HG03342 (cell line): ENCODE measurements around the gene KRT222.

Source experiments
- ATAC-seq: cut with Tn5 transposase; IDR thresholded peaks from one replicate; pipeline ENCODE4 v1.9.1; 2021; ENCODE audit warnings: mild to moderate bottlenecking, moderate library complexity; ENCODE audit not compliant: unreplicated experiment

Gene KRT222

GRCh38 chr17:40659911-40660310 is 5.1 kb downstream of the KRT222 start:
- no peak for ATAC-seq

GRCh38 chr17:40658396-40658795 is 6.6 kb downstream of the KRT222 start:
- no peak for ATAC-seq

GRCh38 chr17:40651939-40652338 is 13.0 kb downstream of the KRT222 start:
- ATAC-seq, result no peak

DNA sequence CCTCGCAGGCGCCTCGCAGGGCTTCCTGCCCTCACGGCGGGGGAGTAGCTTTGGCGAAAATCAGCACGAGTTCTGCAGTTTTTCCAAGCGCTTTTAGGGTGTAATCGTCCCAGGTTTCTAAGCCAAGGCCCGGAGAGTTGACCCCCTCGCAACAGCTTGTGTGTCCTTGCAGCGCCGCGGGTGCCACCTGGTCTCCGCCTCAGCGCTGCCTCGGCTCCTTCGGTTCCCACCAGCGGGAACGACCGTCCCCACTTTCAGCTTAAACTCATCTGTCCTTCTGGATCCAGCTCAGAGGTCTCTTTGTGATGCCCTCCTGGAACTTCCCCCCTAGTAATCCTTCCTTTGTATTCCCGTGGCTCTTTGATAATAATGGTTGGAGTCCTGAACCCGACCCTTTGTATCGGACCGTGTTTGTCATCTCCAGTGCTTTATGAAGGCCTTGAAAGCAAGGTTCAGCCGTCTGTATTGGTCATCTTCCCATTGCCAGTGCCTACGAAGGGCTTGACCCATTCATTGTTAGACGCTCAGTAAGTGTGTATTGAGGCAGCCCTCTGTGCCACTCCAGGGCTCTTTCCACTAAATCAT is 16.5 kb downstream of the KRT222 start:
- ATAC-seq, result peak; percentile 10

- ATAC-seq, result peak; percentile 57
These were observed 17.2 kb downstream of the KRT222 start, which contains the start of gene SMARCE1 for GRCh38 chr17:40647624-40648383. SMARCE1 (minus strand) TSS chr17:40647818; CDS start chr17:40645802, 2,016 bp downstream.

- ATAC-seq, result no peak
These were observed 18.0 kb downstream of the KRT222 start for GRCh38 chr17:40646791-40647623.

DNA sequence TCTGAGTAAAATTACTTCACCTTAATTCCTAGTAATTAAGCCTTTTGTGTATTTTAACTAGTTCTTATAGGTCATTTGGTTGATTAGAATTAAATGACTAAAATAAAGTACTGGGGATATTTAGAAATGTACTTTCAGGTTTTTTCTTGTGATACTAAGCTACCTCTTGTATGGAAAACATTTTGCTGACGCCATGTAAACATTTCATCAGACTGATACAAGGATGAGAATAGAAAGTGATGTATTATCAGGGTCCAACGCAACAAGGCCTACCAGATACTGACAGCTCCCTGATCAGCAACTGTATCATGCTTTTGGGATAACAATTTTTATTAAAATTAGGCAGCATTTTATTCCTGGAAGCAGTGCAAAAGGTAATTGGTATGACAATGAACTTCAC is 19.0 kb downstream of the KRT222 start:
- no peak for ATAC-seq

- no peak for ATAC-seq
These were observed 19.7 kb downstream of the KRT222 start for GRCh38 chr17:40645291-40645690.

DNA sequence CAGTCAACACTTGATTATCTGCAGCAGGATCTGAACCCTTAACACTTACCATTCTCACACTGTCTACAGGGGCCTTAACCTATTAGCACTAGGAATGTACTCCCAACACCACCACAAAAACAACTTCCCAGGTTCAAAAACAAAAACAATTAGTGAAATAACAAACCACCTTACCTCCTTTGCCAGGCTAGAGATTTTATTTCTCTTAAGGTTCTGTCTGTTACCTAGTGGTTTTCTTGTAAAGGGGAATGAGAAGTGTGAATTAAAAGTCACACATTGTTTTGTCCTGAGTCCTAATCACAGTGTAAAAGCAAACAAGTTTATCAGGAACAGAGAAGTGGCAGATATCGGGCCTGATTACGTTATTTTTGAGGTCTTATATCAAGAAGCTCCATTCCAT is 27.0 kb downstream of the KRT222 start:
- no peak for ATAC-seq

DNA sequence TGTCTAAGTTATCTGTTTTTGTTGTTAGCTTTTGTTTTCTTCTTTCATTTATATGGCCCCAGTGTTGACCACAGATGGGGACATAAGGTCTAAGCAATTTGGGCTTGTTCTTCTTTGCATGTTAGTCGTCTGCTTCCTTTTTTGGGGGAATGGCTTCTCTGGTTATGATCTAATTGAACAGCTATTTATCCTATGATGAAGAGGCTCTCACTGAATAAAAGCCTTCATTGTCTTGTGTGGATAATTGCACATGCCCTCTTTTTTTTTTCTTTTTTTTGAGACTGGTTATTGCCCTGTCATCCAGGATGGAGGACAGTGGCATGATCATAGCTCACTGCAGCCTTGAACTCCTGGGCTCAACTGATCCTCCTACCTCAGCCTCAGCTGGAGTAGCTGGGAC is 31.1 kb downstream of the KRT222 start:
- no peak for ATAC-seq

DNA sequence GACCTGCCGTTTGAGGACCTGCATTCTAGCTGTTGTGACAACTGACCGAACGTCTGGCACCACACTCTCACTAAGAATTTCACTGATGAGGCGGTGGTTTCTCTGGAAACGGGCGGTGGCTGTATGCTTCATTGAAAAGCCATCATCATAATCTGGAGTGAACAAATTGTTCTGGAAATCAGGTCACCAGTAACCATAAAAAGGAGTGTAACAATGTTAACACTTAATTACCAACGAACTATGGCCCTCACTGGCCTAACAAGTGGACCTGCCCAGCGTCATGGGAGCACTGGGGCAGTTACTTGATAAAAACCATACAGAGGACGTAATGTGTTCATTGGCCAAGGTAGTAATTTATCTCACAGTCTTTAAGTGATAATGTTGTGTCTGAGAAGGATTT is 32.8 kb downstream of the KRT222 start:
- no peak for ATAC-seq

- no peak for ATAC-seq
These were observed 35.1 kb downstream of the KRT222 start for GRCh38 chr17:40629842-40630241.

DNA sequence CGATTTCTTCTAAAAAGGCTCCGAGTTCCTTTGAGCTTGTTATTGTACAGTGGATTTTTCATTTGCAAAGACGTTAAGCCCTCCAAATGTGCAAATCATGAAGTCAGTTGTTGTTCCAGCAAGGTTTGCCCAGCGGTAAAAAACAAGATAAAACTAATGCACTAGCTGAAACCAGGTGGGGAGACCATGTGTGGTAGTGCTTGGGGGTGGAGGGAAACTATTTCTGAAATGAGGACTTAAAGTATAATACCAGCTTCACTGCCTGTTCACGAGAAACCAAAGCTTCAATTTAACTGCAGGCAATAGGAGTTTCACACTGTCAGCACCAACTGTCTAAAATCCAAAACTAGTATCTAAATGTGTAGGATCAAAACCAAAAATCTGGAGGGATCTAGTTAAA is 39.7 kb downstream of the KRT222 start:
- no peak for ATAC-seq

- no peak for ATAC-seq
These were observed 41.4 kb downstream of the KRT222 start for GRCh38 chr17:40623419-40624210.

GRCh38 chr17:40622509-40622928 is 42.5 kb downstream of the KRT222 start:
- ATAC-seq, result no peak

GRCh38 chr17:40621578-40621977 is 43.4 kb downstream of the KRT222 start:
- no peak for ATAC-seq

DNA sequence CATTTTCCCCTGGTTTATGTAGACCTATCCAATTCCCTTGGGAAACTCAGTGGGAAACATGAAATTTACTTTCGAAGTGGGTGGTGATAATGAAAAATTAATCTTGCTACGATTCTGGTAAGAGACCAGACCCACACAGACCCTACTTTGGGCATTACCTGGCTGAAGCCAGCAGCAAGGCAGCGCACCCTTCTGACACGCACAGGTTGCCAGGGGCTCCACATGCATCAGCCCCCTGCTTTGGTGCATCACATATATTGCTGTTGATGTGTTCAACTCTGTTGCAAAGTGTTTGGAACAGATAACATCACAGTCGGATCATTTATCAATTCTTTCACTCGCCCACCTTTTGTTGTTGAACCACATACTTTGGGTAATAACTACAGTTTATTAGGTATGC is 44.0 kb downstream of the KRT222 start:
- no peak for ATAC-seq

DNA sequence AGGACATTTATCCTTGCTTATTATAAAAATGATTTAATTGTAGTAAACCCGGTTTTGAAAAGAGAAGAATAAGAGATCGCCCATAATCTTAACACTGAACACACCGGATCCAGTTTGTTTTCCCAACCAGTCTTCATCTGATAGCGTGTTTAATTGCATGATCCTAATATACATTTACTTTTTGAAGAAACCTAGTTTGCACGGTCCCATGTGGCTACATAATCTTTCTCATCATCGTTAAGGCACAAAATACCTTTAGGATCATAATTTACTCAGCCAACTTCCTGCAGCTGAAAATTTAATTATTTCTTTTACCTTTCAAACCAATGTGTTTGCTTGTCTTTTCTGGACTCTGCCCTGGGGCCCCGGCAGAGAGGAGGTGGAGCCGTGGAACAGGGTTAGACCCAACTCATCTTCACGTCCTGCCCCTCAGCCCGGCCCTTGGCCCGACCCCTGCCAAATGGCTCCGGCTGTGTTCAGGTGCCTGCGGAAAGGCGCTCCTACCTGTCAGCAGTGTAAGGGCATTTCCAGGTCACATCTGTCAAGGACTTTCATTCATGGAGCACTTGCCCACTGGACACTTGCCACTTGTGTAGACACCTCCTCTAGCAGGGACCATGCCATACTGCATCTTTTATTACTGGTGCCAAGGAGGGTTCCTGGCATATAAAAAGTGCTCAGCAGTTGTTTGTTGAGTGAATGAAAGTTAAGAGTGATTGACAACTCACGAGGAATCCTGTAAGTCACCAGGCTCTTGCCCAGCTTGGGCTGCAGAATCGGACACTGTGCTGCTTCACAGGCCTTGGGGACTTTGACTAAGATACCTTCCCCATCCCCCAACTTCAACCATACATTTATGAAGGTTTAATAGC is 46.0 kb downstream of the KRT222 start:
- no peak for ATAC-seq

- ATAC-seq, result no peak
These were observed 47.2 kb downstream of the KRT222 start for GRCh38 chr17:40617678-40618240.

- no peak for ATAC-seq
These were observed 48.4 kb downstream of the KRT222 start for GRCh38 chr17:40616592-40616991.
